Type B pancreatic cell (in vitro differentiated cells): ENCODE measurements around the gene TOMM5. TPM values are rescaled to one million over a fixed set of nuclear protein-coding genes. Genes with fewer than 3 reads are reported as not detected.

Experiments used
- DNase-seq: peaks from one replicate; pipeline ENCODE4 v3.0.0; 2021; ENCODE audit warnings: mixed read lengths; ENCODE audit not compliant: unreplicated experiment; ENCODE audit errors: extremely low spot score
- H3K27ac Mint-ChIP-seq: 2 replicates; pipeline ENCODE4 v1.8.0; 2021; ENCODE audit warnings: mild to moderate bottlenecking, mixed read lengths
- H3K27me3 Mint-ChIP-seq: 2 replicates; pipeline ENCODE4 v1.8.0; 2021; ENCODE audit warnings: mixed read lengths
- H3K36me3 Mint-ChIP-seq: 2 replicates; pipeline ENCODE4 v1.8.0; 2021; ENCODE audit warnings: mixed read lengths
- H3K4me1 Mint-ChIP-seq: one replicate; pipeline ENCODE4 v1.8.0; 2021; ENCODE audit warnings: mixed read lengths; ENCODE audit not compliant: unreplicated experiment
- H3K4me3 Mint-ChIP-seq: 2 replicates; pipeline ENCODE4 v1.8.0; 2021; ENCODE audit warnings: mild to moderate bottlenecking, mixed read lengths
- H3K9me3 Mint-ChIP-seq: 2 replicates; pipeline ENCODE4 v1.8.0; 2021; ENCODE audit warnings: mixed read lengths
- CTCF ChIP-seq: fragments of 200-600 bp; sonication (generic); conservative IDR thresholded peaks from 2 replicates; pipeline ENCODE4 v1.5.0; 2021; ENCODE audit warnings: antibody characterized with exemption, mild to moderate bottlenecking
- total RNA-seq: library from RNA; stranded (reverse); gene quantifications from 2 replicates; pipeline ENCODE4 v1.2.1, GENCODE V29; 2021; ENCODE audit warnings: low replicate concordance

TOMM5 gene
- total RNA-seq, 1 donor from 2014 or later, result 144 TPM

GRCh38 chr9:37551468-37551867, 40.9 kb downstream of the TOMM5 start:
- Mint-ChIP-seq H3K36me3 (peaks cover 4% of the 10 kb centered on the region), H3K27me3 (no peaks in the 10 kb centered on the region), H3K4me3 (no peak overlapping the region), H3K9me3 (no peaks in the 10 kb centered on the region), H3K4me1 (no peaks in the 10 kb centered on the region), H3K27ac (no peak overlapping the region)
- TF ChIP-seq CTCF, result no peak
- no peak for DNase-seq

- no peak overlapping the region for H3K4me3 Mint-ChIP-seq
- H3K27ac Mint-ChIP-seq, result no peak overlapping the region
- no peaks in the 10 kb centered on the region for H3K4me1 Mint-ChIP-seq
- TF ChIP-seq CTCF, result no peak
- H3K36me3 Mint-ChIP-seq, result peaks cover 4% of the 10 kb centered on the region
- H3K9me3 Mint-ChIP-seq, result no peaks in the 10 kb centered on the region
- no peak for DNase-seq
- no peaks in the 10 kb centered on the region for H3K27me3 Mint-ChIP-seq
Measured at GRCh38 chr9:37550781-37551180, 41.6 kb downstream of the TOMM5 start.

GRCh38 chr9:37549527-37549926, 42.9 kb downstream of the TOMM5 start:
- Mint-ChIP-seq H3K36me3 (peaks cover 4% of the 10 kb centered on the region), H3K27ac (no peak overlapping the region), H3K4me1 (no peaks in the 10 kb centered on the region), H3K4me3 (no peak overlapping the region), H3K9me3 (no peaks in the 10 kb centered on the region), H3K27me3 (no peaks in the 10 kb centered on the region)
- no peak for DNase-seq
- no peak for TF ChIP-seq CTCF

- no peaks in the 10 kb centered on the region for H3K36me3 Mint-ChIP-seq
- H3K4me3 Mint-ChIP-seq, result no peak overlapping the region
- H3K9me3 Mint-ChIP-seq, result no peaks in the 10 kb centered on the region
- TF ChIP-seq CTCF, result no peak
- no peaks in the 10 kb centered on the region for H3K27me3 Mint-ChIP-seq
- DNase-seq, result no peak
- no peak overlapping the region for H3K27ac Mint-ChIP-seq
- no peaks in the 10 kb centered on the region for H3K4me1 Mint-ChIP-seq
Measured at GRCh38 chr9:37547328-37547878, 45.0 kb downstream of the TOMM5 start.

- Mint-ChIP-seq H3K36me3 (peaks cover 4% of the 10 kb centered on the region), H3K4me1 (no peaks in the 10 kb centered on the region), H3K27me3 (no peaks in the 10 kb centered on the region), H3K4me3 (no peak overlapping the region), H3K27ac (no peak overlapping the region), H3K9me3 (no peaks in the 10 kb centered on the region)
- DNase-seq, result no peak
- TF ChIP-seq CTCF, result no peak
Measured at GRCh38 chr9:37543468-37543867, 48.9 kb downstream of the TOMM5 start.

GRCh38 chr9:37542895-37543294, 49.5 kb downstream of the TOMM5 start:
- no peak for DNase-seq
- Mint-ChIP-seq H3K4me3 (no peak overlapping the region), H3K27ac (no peak overlapping the region), H3K27me3 (no peaks in the 10 kb centered on the region), H3K4me1 (no peaks in the 10 kb centered on the region), H3K36me3 (peaks cover 4% of the 10 kb centered on the region), H3K9me3 (no peaks in the 10 kb centered on the region)
- TF ChIP-seq CTCF, result no peak
